Muscle of leg (tissue), 16 donors: ENCODE results near the gene HP1BP3. TPM values are rescaled to one million over a fixed set of nuclear protein-coding genes. Genes with fewer than 3 reads are reported as not detected.

Experiments
- DNase-seq: peaks from one replicate; pipeline ENCODE4 v3.0.0; 2013
- H3K27ac ChIP-seq: one replicate; pipeline ENCODE4 v1.5.1; 2013; ENCODE audit warnings: mild to moderate bottlenecking, low read length, control low read depth
- H3K27me3 ChIP-seq: one replicate; pipeline ENCODE4 v1.6.1; 2013; ENCODE audit warnings: low read length; ENCODE audit not compliant: control insufficient read depth, insufficient read depth
- H3K36me3 ChIP-seq: one replicate; pipeline ENCODE4 v1.6.1; 2013; ENCODE audit warnings: low read length; ENCODE audit not compliant: control insufficient read depth, insufficient read depth
- H3K4me1 ChIP-seq: one replicate; pipeline ENCODE4 v1.6.1; 2013; ENCODE audit warnings: low read length; ENCODE audit not compliant: control insufficient read depth, insufficient read depth
- H3K4me3 ChIP-seq: one replicate; pipeline ENCODE4 v1.5.1; 2013; ENCODE audit warnings: low read length, control low read depth
- H3K9me3 ChIP-seq: replicated peaks from 2 replicates; pipeline ENCODE4 v1.6.1; 2013; ENCODE audit warnings: low read depth, low read length; ENCODE audit not compliant: control insufficient read depth
- WGBS: methylation state at CpG from one replicate; pipeline ENCODE4 v1.1.5; 2013; ENCODE audit warnings: missing lambda C conversion rate; ENCODE audit not compliant: insufficient coverage; 5-methylcytosine and 5-hydroxymethylcytosine counted together
- long read RNA-seq, 11 donors: transcript quantifications; one replicate each; lab custom pipeline, GENCODE V29; 2026
- polyA plus RNA-seq, 8 donors: library from polyadenylated mRNA; unstranded; fragments of 120-200 nt; gene quantifications; one replicate each; pipeline versions ENCODE4 v1.2.1 to v1.2.3, GENCODE V29; 2013; ENCODE audit warnings: inconsistent platforms in 1 of 8, low replicate concordance in 1 of 8; ENCODE audit not compliant: insufficient read length in 8 of 8, insufficient read depth in 1 of 8
- total RNA-seq: library from RNA; stranded (reverse); fragments of 120-200 nt; gene quantifications from one replicate; pipeline ENCODE4 v1.2.4, GENCODE V29; 2013

Gene HP1BP3, protein sequence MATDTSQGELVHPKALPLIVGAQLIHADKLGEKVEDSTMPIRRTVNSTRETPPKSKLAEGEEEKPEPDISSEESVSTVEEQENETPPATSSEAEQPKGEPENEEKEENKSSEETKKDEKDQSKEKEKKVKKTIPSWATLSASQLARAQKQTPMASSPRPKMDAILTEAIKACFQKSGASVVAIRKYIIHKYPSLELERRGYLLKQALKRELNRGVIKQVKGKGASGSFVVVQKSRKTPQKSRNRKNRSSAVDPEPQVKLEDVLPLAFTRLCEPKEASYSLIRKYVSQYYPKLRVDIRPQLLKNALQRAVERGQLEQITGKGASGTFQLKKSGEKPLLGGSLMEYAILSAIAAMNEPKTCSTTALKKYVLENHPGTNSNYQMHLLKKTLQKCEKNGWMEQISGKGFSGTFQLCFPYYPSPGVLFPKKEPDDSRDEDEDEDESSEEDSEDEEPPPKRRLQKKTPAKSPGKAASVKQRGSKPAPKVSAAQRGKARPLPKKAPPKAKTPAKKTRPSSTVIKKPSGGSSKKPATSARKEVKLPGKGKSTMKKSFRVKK
- total RNA-seq (161 TPM), polyA plus RNA-seq (100 to 1,000 TPM; 147 to 216 (median 167) TPM)
- long read RNA-seq, donor 1, full-length matches to known transcripts, result 5 of 17 reads
- long read RNA-seq, donor 1, partial matches to known transcripts, result 5 of 17 reads
- long read RNA-seq, donor 1, other reads (novel, unspliced or antisense), result 7 of 17 reads
- long read RNA-seq, donor 2, result 0 reads
- long read RNA-seq, donor 3, full-length matches to known transcripts, result 8 of 40 reads
- long read RNA-seq, donor 3, partial matches to known transcripts, result 5 of 40 reads
- long read RNA-seq, donor 3, other reads (novel, unspliced or antisense), result 27 of 40 reads
- long read RNA-seq, donor 4, partial matches to known transcripts, result 0 of 1 reads
- long read RNA-seq, donor 4, other reads (novel, unspliced or antisense), result 0 of 1 reads
- long read RNA-seq, donor 5, full-length matches to known transcripts, result 9 of 48 reads
- long read RNA-seq, donor 5, partial matches to known transcripts, result 10 of 48 reads
- long read RNA-seq, donor 5, other reads (novel, unspliced or antisense), result 29 of 48 reads
- long read RNA-seq, donor 6, full-length matches to known transcripts, result 3 of 12 reads
- long read RNA-seq, donor 6, partial matches to known transcripts, result 0 of 12 reads
- long read RNA-seq, donor 6, other reads (novel, unspliced or antisense), result 9 of 12 reads
- long read RNA-seq, donor 7, full-length matches to known transcripts, result 1 of 10 reads
- long read RNA-seq, donor 7, partial matches to known transcripts, result 0 of 10 reads
- long read RNA-seq, donor 7, other reads (novel, unspliced or antisense), result 9 of 10 reads
- long read RNA-seq, donor 8, partial matches to known transcripts, result 5 of 26 reads
- long read RNA-seq, donor 8, other reads (novel, unspliced or antisense), result 18 of 26 reads
- long read RNA-seq, donor 9, full-length matches to known transcripts, result 5 of 18 reads
- long read RNA-seq, donor 9, partial matches to known transcripts, result 5 of 18 reads
- long read RNA-seq, donor 9, other reads (novel, unspliced or antisense), result 8 of 18 reads
- long read RNA-seq, donor 10, full-length matches to known transcripts, result 4 of 39 reads
- long read RNA-seq, donor 10, partial matches to known transcripts, result 19 of 39 reads
- long read RNA-seq, donor 10, other reads (novel, unspliced or antisense), result 16 of 39 reads
- long read RNA-seq, donor 11, full-length matches to known transcripts, result 2 of 14 reads
- long read RNA-seq, donor 11, partial matches to known transcripts, result 12 of 14 reads
- long read RNA-seq, donor 11, other reads (novel, unspliced or antisense), result 0 of 14 reads

DNA sequence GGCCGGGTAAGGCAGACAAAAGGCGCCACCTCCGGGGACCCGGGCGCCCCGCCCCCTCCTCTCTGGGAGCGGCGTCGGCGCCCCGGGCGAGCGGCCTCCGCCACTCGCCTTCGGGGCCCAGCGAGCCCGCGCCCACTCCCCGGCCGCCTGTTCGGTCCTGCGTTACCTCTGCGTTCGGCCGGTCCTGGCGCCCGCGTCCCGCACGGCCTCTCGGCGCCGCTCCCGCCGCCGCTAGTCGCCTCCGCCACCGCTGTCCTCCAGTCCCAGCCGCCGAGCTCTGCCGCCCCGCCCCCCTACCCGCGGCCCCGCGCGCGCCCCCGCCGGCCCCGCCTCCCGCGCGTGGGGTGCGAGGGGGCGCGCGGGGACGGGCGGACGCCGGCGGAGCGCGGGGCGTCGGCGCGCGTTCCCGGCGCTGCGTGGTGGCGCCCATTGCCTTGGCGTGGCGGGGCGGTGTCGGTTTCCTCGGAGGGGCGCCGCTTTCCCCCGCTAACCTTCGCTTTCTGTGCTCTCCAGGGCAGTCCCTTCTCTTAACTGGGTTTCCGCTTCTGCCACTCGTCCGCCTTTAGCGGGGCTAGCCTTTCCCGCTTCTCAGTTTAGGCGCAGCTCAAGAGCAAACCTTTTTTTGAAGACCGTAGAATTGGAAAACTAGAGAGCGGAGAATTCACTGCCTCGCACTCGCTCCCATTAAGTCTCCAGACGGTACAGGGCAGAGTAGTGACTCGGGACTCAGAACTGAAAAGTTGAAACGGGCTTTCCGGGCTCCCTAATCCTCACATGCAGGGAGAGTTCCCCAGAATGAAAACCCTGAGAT is at the start of gene HP1BP3:
Gene HP1BP3, minus strand, starts transcription at position 279 of the 811 bp plus-strand sequence. CDS start 6,867 bp downstream, outside the sequence.
- under 1% methylated on average over 94 of the region's 99 CpGs for WGBS
- DNase-seq, result peak; percentile 91

DNA sequence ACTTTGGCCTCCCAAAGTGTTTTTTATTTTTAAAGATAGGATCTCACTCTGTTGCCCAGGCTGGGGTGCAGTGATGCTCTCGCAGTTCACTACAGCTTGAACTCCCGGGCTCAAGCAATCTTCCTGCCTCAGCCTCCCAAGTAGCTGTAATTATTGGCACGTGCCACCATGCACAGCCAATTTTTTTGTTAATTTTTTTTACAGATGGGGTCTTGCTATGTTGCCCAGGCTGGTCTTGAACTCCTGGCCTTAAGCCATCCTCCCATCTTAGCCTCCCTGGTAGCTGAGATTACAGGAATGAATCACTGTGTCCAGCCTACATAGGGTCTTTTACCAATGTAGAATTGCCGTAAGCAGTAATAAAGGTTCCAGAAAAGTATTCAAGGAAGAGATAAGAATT is 49.1 kb upstream of the HP1BP3 start:
- H3K9me3 ChIP-seq, result no peaks in the 10 kb centered on the region
- WGBS, result 100% methylated on average over 2 of the region's 4 CpGs
- H3K4me1 ChIP-seq, result no peaks in the 10 kb centered on the region
- peaks cover 12% of the 10 kb centered on the region for H3K36me3 ChIP-seq
- H3K4me3 ChIP-seq, result no peak overlapping the region
- H3K27ac ChIP-seq, result no peak overlapping the region
- H3K27me3 ChIP-seq, result no peaks in the 10 kb centered on the region
- DNase-seq, result no peak

More for the DNA sequence above, at the start of gene HP1BP3:
- Histone ChIP-seq H3K27ac (peak within 1 kb of the TSS; percentile 98), H3K27me3 (no peaks in the 10 kb centered on the region), H3K36me3 (no peaks in the 10 kb centered on the region), H3K4me3 (peak within 1 kb of the TSS; percentile 93), H3K9me3 (no peaks in the 10 kb centered on the region), H3K4me1 (peaks cover 12% of the 10 kb centered on the region)

DNA sequence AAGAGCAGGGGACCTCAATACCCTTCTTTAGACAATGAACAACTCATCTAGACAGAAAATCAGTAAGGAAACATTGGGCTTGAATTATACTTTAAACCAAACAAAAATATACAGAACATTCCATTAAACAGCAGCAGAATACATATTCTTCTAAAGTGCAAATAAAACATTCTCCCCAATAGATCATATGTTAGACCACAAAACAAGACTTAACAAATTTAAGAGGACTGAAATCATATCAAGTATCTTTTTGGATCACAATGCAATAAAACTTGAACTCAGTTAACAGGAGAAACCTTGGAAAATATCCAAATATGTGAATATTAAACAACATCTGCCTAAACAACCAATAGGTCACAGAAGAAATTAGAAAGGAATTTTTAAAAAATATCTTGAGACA is 47.7 kb upstream of the HP1BP3 start:
- H3K4me3 ChIP-seq, result no peak overlapping the region
- peaks cover 5% of the 10 kb centered on the region for H3K36me3 ChIP-seq
- DNase-seq, result no peak
- no peaks in the 10 kb centered on the region for H3K9me3 ChIP-seq
- H3K4me1 ChIP-seq, result no peaks in the 10 kb centered on the region
- H3K27me3 ChIP-seq, result no peaks in the 10 kb centered on the region
- H3K27ac ChIP-seq, result no peak overlapping the region

DNA sequence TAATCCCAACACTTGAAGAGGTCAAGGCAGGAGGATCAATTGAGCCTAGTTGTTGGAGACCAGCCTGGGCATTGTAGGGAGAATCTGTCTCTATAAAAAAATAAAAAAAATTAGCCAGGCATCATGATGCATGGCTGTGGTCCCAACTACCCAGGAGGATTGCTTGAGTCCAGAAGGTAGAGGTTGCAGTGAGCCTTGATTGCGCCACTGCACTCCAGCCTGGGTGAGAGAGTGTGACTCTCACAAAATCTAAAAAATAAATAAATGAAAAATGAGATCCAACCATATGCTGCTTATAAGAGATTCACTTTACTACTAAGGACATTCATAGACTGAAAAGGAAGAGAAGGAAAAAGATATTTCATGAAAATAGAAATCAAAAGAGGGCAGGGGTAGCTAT is 47.1 kb upstream of the HP1BP3 start:
- H3K27ac ChIP-seq, result no peak overlapping the region
- DNase-seq, result no peak
- no CpG with 5 or more reads among the region's 1 CpG for WGBS
- H3K4me3 ChIP-seq, result no peak overlapping the region
- H3K9me3 ChIP-seq, result no peaks in the 10 kb centered on the region
- peaks cover 5% of the 10 kb centered on the region for H3K36me3 ChIP-seq
- no peaks in the 10 kb centered on the region for H3K27me3 ChIP-seq
- H3K4me1 ChIP-seq, result no peaks in the 10 kb centered on the region

DNA sequence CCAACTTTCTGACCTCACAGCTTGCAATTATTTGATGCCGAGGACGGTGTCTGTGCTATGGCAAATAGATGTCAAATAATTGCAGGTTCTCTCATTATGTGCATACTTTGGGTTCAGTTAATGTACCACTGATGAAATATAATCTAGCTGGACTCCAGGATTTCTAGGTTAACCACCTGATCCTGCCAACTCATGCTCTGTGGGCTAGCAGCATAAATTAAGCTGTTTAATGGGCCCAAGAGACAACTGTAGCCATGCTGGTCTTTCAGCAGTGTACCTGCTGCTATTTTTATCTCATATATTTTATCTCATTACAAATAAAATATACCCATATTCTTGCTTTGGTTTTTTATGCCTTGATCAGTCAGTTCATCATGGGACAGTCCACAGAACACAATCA is 43.3 kb upstream of the HP1BP3 start:
- H3K4me1 ChIP-seq, result no peaks in the 10 kb centered on the region
- WGBS, result no CpG with 5 or more reads among the region's 2 CpGs
- no peaks in the 10 kb centered on the region for H3K9me3 ChIP-seq
- H3K36me3 ChIP-seq, result peaks cover 11% of the 10 kb centered on the region
- H3K27ac ChIP-seq, result no peak overlapping the region
- no peak overlapping the region for H3K4me3 ChIP-seq
- no peaks in the 10 kb centered on the region for H3K27me3 ChIP-seq
- no peak for DNase-seq

DNA sequence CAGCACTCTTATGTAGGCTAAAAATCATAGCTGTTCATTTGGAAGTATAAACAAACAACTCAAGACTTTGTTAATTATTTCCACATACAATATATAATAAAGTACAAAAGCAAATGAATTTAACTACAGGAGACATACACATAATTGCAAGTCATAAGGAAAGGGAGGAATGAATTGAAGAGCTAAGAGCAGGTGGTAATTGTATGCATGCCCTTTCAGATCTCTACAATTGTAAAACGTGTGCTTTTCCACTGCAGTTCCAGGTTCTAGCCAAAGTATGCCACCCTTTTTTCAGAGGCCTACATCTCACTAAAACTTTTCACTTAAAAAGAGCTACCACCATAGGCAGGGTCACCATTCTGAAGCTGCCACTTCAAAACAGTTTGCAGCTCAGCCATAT is 42.8 kb upstream of the HP1BP3 start:
- Histone ChIP-seq H3K36me3 (peaks cover 11% of the 10 kb centered on the region), H3K4me3 (no peak overlapping the region), H3K4me1 (no peaks in the 10 kb centered on the region), H3K27me3 (no peaks in the 10 kb centered on the region), H3K9me3 (no peaks in the 10 kb centered on the region), H3K27ac (no peak overlapping the region)
- no peak for DNase-seq
- WGBS, result 50% methylated on average over 1 of the region's 1 CpG

DNA sequence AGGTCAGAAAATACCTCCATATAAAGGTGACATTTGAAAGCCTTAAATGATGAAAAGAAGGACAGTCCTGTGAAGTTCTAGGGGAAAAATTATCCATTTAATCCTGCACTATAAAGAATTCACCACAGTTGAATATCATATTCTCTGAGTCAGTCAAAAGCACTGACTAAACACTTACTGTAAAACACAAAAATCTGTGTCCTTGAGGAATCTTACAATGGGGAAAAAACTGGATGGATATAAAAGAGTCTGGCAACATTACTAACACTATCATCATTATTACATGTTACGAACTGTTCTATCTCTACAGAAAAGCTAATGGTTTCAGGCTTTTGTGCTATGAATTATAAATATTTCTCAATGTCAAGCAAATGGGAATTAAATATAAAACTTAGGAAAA is 42.4 kb upstream of the HP1BP3 start:
- Histone ChIP-seq H3K36me3 (peaks cover 11% of the 10 kb centered on the region), H3K4me1 (no peaks in the 10 kb centered on the region), H3K27me3 (no peaks in the 10 kb centered on the region), H3K9me3 (no peaks in the 10 kb centered on the region), H3K27ac (no peak overlapping the region), H3K4me3 (no peak overlapping the region)
- no CpG with 5 or more reads among the region's 1 CpG for WGBS
- DNase-seq, result no peak

DNA sequence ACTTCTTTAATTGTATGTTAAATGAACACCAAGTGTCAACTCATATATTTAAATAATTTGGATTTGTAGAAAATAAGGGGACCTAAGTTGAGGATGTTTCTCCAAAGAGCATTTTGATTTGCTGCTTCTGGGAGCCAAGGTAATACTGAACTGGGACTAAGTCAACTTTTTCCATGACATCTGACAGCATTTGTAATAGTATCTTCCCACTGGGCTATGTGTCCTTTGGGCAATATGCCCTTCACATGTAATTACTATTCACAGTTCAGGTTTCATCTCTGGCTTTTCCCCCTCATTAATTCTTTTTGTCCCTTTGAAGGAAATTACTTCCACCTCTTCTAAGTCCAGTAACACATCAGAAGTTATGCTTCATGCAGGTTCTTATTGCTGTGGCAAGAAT is 36.7 kb upstream of the HP1BP3 start:
- Histone ChIP-seq H3K27ac (no peak overlapping the region), H3K36me3 (peaks cover 12% of the 10 kb centered on the region)
- DNase-seq, result peak; percentile 5

More for the DNA sequence above, 36.7 kb upstream of the HP1BP3 start:
- no peaks in the 10 kb centered on the region for H3K4me1 ChIP-seq
- no peaks in the 10 kb centered on the region for H3K9me3 ChIP-seq
- H3K4me3 ChIP-seq, result no peak overlapping the region
- H3K27me3 ChIP-seq, result no peaks in the 10 kb centered on the region
